Cardiac muscle cell (in vitro differentiated cells and primary cell): Measurements from ENCODE around the gene KCNT1. TPM values are rescaled to one million over a fixed set of nuclear protein-coding genes. Genes with fewer than 3 reads are reported as not detected.

ENCODE experiments used
- DNase-seq, 2 donors: peaks; one replicate each; pipeline versions ENCODE4 v3.0.0 to v3.0.0-alpha.2; 2010 to 2017; ENCODE audit warnings: low read depth in 1 of 2, low spot score in 1 of 2
- H3K27ac ChIP-seq: fragments of 200-600 bp; sonication (generic); 2 replicates; pipeline ENCODE4 v1.5.1; 2016
- H3K27me3 ChIP-seq: fragments of 200-600 bp; sonication (generic); 2 replicates; pipeline ENCODE4 v1.6.0; 2016; ENCODE audit warnings: control low read depth
- H3K36me3 ChIP-seq: fragments of 200-600 bp; sonication (generic); 2 replicates; pipeline ENCODE4 v1.5.1; 2016; ENCODE audit warnings: control low read depth
- H3K4me1 ChIP-seq: fragments of 200-600 bp; sonication (generic); 2 replicates; pipeline ENCODE4 v1.8.1; 2017; ENCODE audit warnings: low read depth, mild to moderate bottlenecking, mixed run types
- H3K4me3 ChIP-seq: fragments of 200-600 bp; sonication (generic); 2 replicates; pipeline ENCODE4 v1.5.1; 2016; ENCODE audit warnings: mild to moderate bottlenecking
- H3K9me3 ChIP-seq: fragments of 200-600 bp; sonication (generic); 2 replicates; pipeline ENCODE4 v1.5.1; 2017; ENCODE audit warnings: low read depth, mild to moderate bottlenecking, control low read depth
- CTCF ChIP-seq: IDR thresholded peaks from 2 replicates; pipeline ENCODE4 v1.5.1; 2012; ENCODE audit warnings: low read depth, mild to moderate bottlenecking, low read length
- polyA plus RNA-seq: library from polyadenylated mRNA; unstranded; fragments of >200 nt; fragmentation: Nextera tagmentation; extraction: Ambion mirVana; gene quantifications from 2 replicates; pipeline ENCODE4 v1.2.1, GENCODE V29; 2016
- total RNA-seq: library from RNA; depleted of rRNA; stranded (reverse); fragments of >200 nt; gene quantifications from 2 replicates; pipeline ENCODE4 v1.2.3, GENCODE V29; 2016

The KCNT1 gene
- total and polyA plus RNA-seq, 2 experiments from 2014 or later = 0.12 to 0.20 TPM

- Histone ChIP-seq H3K4me3 (no peak overlapping the region), H3K9me3 (no peaks in the 10 kb centered on the region), H3K27me3 (no peaks in the 10 kb centered on the region), H3K36me3 (no peaks in the 10 kb centered on the region), H3K27ac (no peak overlapping the region), H3K4me1 (no peaks in the 10 kb centered on the region)
- no peak for DNase-seq
- TF ChIP-seq CTCF = no peak
Measured at GRCh38 chr9:135777623-135778177, 75.7 kb downstream of the KCNT1 start.

GRCh38 chr9:135778421-135778820 is 76.4 kb downstream of the KCNT1 start:
- H3K9me3 ChIP-seq = no peaks in the 10 kb centered on the region
- H3K36me3 ChIP-seq = no peaks in the 10 kb centered on the region
- H3K4me3 ChIP-seq = no peak overlapping the region
- no peaks in the 10 kb centered on the region for H3K27me3 ChIP-seq
- H3K4me1 ChIP-seq = no peaks in the 10 kb centered on the region
- no peak for DNase-seq
- no peak overlapping the region for H3K27ac ChIP-seq
- no peak for TF ChIP-seq CTCF

GRCh38 chr9:135779571-135779970 is 77.6 kb downstream of the KCNT1 start:
- no peak for TF ChIP-seq CTCF
- Histone ChIP-seq H3K36me3 (no peaks in the 10 kb centered on the region), H3K9me3 (no peaks in the 10 kb centered on the region)

GRCh38 chr9:135780086-135780485 is 78.1 kb downstream of the KCNT1 start:
- H3K4me3 ChIP-seq = no peak overlapping the region
- no peaks in the 10 kb centered on the region for H3K9me3 ChIP-seq
- no peaks in the 10 kb centered on the region for H3K27me3 ChIP-seq
- H3K27ac ChIP-seq = no peak overlapping the region
- no peaks in the 10 kb centered on the region for H3K4me1 ChIP-seq
- TF ChIP-seq CTCF = no peak
- no peaks in the 10 kb centered on the region for H3K36me3 ChIP-seq
- no peak for DNase-seq

More at GRCh38 chr9:135779571-135779970, 77.6 kb downstream of the KCNT1 start:
- H3K27me3 ChIP-seq = no peaks in the 10 kb centered on the region
- no peaks in the 10 kb centered on the region for H3K4me1 ChIP-seq
- no peak overlapping the region for H3K27ac ChIP-seq
- no peak overlapping the region for H3K4me3 ChIP-seq
- no peak for DNase-seq

- Histone ChIP-seq H3K9me3 (no peaks in the 10 kb centered on the region), H3K4me3 (no peak overlapping the region), H3K27ac (no peak overlapping the region), H3K36me3 (no peaks in the 10 kb centered on the region), H3K27me3 (no peaks in the 10 kb centered on the region), H3K4me1 (no peaks in the 10 kb centered on the region)
- no peak for DNase-seq
- no peak for TF ChIP-seq CTCF
Measured at GRCh38 chr9:135780626-135781025, 78.6 kb downstream of the KCNT1 start.
